ENCODE data around the gene UNC119. TPM values are rescaled to one million over a fixed set of nuclear protein-coding genes. Genes with fewer than 3 reads are reported as not detected.
"Not testable (repeated sequence)": the region's sequence is repeated elsewhere in the genome, so short reads cannot be mapped to it uniquely, and the experiment has no call there.

The UNC119 gene
- total RNA-seq, 1 donor from 2014 or later, result 61.4 TPM

DNA sequence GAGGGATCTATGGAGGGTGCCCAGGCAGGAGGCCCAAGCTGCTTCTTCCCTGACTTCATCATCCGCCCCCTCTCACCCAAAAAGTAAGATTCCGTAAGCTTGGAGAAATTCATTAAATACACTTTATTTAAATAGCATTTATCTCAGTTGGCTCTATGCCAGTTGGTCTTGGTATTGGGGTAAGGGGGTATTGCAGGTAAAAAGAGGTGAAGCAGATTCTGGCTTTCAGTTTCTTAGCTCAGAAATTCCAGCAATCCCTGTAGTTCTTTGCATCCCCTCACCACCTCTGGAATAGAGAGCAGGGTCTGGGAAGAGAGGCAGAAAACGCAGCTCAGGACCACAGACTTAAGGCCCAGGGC is 25.0 kb upstream of the UNC119 start:
- Histone ChIP-seq H3K27me3 (peaks cover 19% of the 10 kb centered on the region), H2AFZ (replicated peaks) (no peak overlapping the region), H4K20me1 (ENCODE audit: low read depth) (peaks cover 18% of the 10 kb centered on the region), H3K9ac (no peak overlapping the region), H3K27ac (no peak overlapping the region), H3K36me3 (peaks cover 2% of the 10 kb centered on the region), H3K4me2 (no peak overlapping the region), H3K79me2 (ENCODE audit: low read depth) (no peaks in the 10 kb centered on the region), H3K9me3 (ENCODE audit: low read depth) (no peaks in the 10 kb centered on the region), H3K4me1 (no peaks in the 10 kb centered on the region), H3F3A (ENCODE audit: low read depth) (peaks cover 29% of the 10 kb centered on the region), H3K4me3 (no peak overlapping the region)
- Mint-ChIP-seq H3K4me1 (peaks cover 14% of the 10 kb centered on the region), H3K36me3 (peaks cover 23% of the 10 kb centered on the region), H3K9me3 (no peaks in the 10 kb centered on the region), H3K27ac (no peak overlapping the region), H3K27me3 (ENCODE audit: insufficient read depth, low read depth) (peaks cover 13% of the 10 kb centered on the region), H3K4me3 (peak overlapping the region; percentile 83)
- DNase-seq (ENCODE audit: low spot score), result no peak
- TF ChIP-seq CTCF (IDR thresholded peaks at IDR 0.05) (no peak), EZH2phosphoT487 (IDR thresholded peaks at IDR 0.05) (no peak), EZH2 (IDR thresholded peaks at IDR 0.05) (no peak)

GRCh38 chr17:28576758-28577465 is 24.5 kb upstream of the UNC119 start, which contains the start of gene ALDOC:
TSS of gene ALDOC (minus strand) at chr17:28576895. CDS start at chr17:28575532, 1,363 bp downstream.
- peaks cover 18% of the 10 kb centered on the region for H3K4me1 Mint-ChIP-seq
- H2AFZ ChIP-seq (replicated peaks), result no peak within 1 kb of the TSS

GRCh38 chr17:28576016-28576415 is 23.6 kb upstream of the UNC119 start:
- H3K9ac ChIP-seq; H3K4me1 ChIP-seq; H3K36me3 ChIP-seq; H3K9me3 ChIP-seq (ENCODE audit: low read depth); DNase-seq (ENCODE audit: low spot score); H3K9me3 Mint-ChIP-seq; H3K27ac ChIP-seq; H3K79me2 ChIP-seq (ENCODE audit: low read depth); H2AFZ ChIP-seq (replicated peaks): not testable (repeated sequence)
- peak overlapping the region; percentile 33 for H3K4me2 ChIP-seq
- peak overlapping the region; percentile 83 for H3K4me3 Mint-ChIP-seq
- peaks cover 23% of the 10 kb centered on the region for H3K36me3 Mint-ChIP-seq
- H3K27me3 Mint-ChIP-seq (ENCODE audit: insufficient read depth, low read depth), result peaks cover 13% of the 10 kb centered on the region
- H4K20me1 ChIP-seq (ENCODE audit: low read depth), result peaks cover 18% of the 10 kb centered on the region
- H3K4me1 Mint-ChIP-seq, result peaks cover 21% of the 10 kb centered on the region
- H3K27ac Mint-ChIP-seq, result peak overlapping the region; percentile 7
- peak overlapping the region; percentile 40 for H3K4me3 ChIP-seq
- peaks cover 38% of the 10 kb centered on the region for H3F3A ChIP-seq (ENCODE audit: low read depth)
- H3K27me3 ChIP-seq, result peaks cover 28% of the 10 kb centered on the region

More at GRCh38 chr17:28576758-28577465, 24.5 kb upstream of the UNC119 start, which contains the start of gene ALDOC:
- Histone ChIP-seq H3K27ac (no peak within 1 kb of the TSS), H3K4me2 (peak within 1 kb of the TSS; percentile 56), H3K9me3 (ENCODE audit: low read depth) (no peaks in the 10 kb centered on the region), H3K79me2 (ENCODE audit: low read depth) (no peaks in the 10 kb centered on the region), H3K27me3 (peaks cover 24% of the 10 kb centered on the region), H3F3A (ENCODE audit: low read depth) (peaks cover 34% of the 10 kb centered on the region), H4K20me1 (ENCODE audit: low read depth) (peaks cover 18% of the 10 kb centered on the region), H3K36me3 (no peaks in the 10 kb centered on the region), H3K9ac (no peak within 1 kb of the TSS), H3K4me3 (peak within 1 kb of the TSS; percentile 40), H3K4me1 (no peaks in the 10 kb centered on the region)
- Mint-ChIP-seq H3K36me3 (peaks cover 23% of the 10 kb centered on the region), H3K9me3 (no peaks in the 10 kb centered on the region), H3K4me3 (peak within 1 kb of the TSS; percentile 83), H3K27ac (peak within 1 kb of the TSS; percentile 7), H3K27me3 (ENCODE audit: insufficient read depth, low read depth) (peaks cover 13% of the 10 kb centered on the region)
- no peak for TF ChIP-seq EZH2 (IDR thresholded peaks at IDR 0.05)
- no peak for TF ChIP-seq CTCF (IDR thresholded peaks at IDR 0.05)
- no peak for TF ChIP-seq EZH2phosphoT487 (IDR thresholded peaks at IDR 0.05)
- peak; percentile 97 for DNase-seq (ENCODE audit: low spot score)

Data from neural progenitor cell (in vitro differentiated cells).